Endothelial cell of umbilical vein (primary cell): ENCODE results near the gene PARP16. TPM values are rescaled to one million over a fixed set of nuclear protein-coding genes. Genes with fewer than 3 reads are reported as not detected.
A peak's percentile ranks its signal among the peaks of the same experiment; 100 is the strongest.

Experiments used
- BruUV-seq: library from RNA; stranded (reverse); fragments of 400-500 nt; replicated peaks from 2 replicates; lab custom pipeline; 2021; lab: Mats Ljungman, UMichigan
- CTCF ChIA-PET: fragments of 300-600, 350-600 bp; sonication (Branson Sonifier 250); formaldehyde crosslinking; loops from one replicate; lab custom pipeline; 2021; ENCODE audit warnings: antibody characterized with exemption, inconsistent platforms; lab: Charles Lee
- POLR2A ChIA-PET: fragments of 300-600, 350-600 bp; sonication (Branson Sonifier 250); formaldehyde crosslinking; loops from one replicate; lab custom pipeline; 2021; ENCODE audit warnings: antibody characterized with exemption, inconsistent platforms; lab: Charles Lee
- DNase-seq: peaks from one replicate; pipeline ENCODE4 v3.0.0-alpha.2; 2011; ENCODE audit warnings: low read depth, low spot score
- FAIRE-seq: peaks from 2 replicates; lab custom pipeline; 2011; peaks lifted over from hg19 to GRCh38; lab: Jason Lieb, UNC
- H2AFZ ChIP-seq: 2 replicates; pipeline ENCODE4 v1.6.0; 2012; ENCODE audit warnings: low read depth, low read length, control low read depth, inconsistent platforms
- H3K27ac ChIP-seq: 2 replicates; pipeline ENCODE4 v1.5.1; 2011; ENCODE audit warnings: low read depth, mild to moderate bottlenecking, control low read depth, low read length, moderate library complexity; ENCODE audit not compliant: insufficient read depth
- H3K27me3 ChIP-seq, 2 experiments: 2 replicates each; pipeline versions ENCODE4 v1.6.0 to v1.6.1; 2011; ENCODE audit warnings: low read length in 2 of 2, mixed read lengths in 1 of 2; ENCODE audit not compliant: control insufficient read depth in 2 of 2, insufficient read depth in 2 of 2
- H3K36me3 ChIP-seq, 2 experiments: 2 replicates in 1 of 2; 3 replicates in 1 of 2; pipeline ENCODE4 v1.5.1; 2011; ENCODE audit warnings: low read length in 2 of 2, mild to moderate bottlenecking in 1 of 2, moderate library complexity in 1 of 2; ENCODE audit not compliant: control insufficient read depth in 2 of 2, insufficient read depth in 2 of 2; ENCODE audit errors: extremely low read depth in 1 of 2
- H3K4me1 ChIP-seq: 3 replicates; pipeline ENCODE4 v1.5.1; 2011; ENCODE audit warnings: mild to moderate bottlenecking, low read length; ENCODE audit not compliant: control insufficient read depth, insufficient read depth; ENCODE audit errors: extremely low read depth
- H3K4me2 ChIP-seq: 2 replicates; pipeline ENCODE4 v1.6.1; 2011; ENCODE audit warnings: low read length, control low read depth, mixed read lengths; ENCODE audit not compliant: insufficient read depth
- H3K4me3 ChIP-seq, 3 experiments: fragments of 200-600 bp in 1 of 3; sonication (generic), shearing (Covaris generic) in 1 of 3; replicated peaks in 1 of 3; 2 replicates each; pipeline ENCODE4 v1.5.1; 2011 to 2016; ENCODE audit warnings: control low read depth in 3 of 3, low read length in 3 of 3, mild to moderate bottlenecking in 2 of 3, inconsistent platforms in 1 of 3, low read depth in 1 of 3, moderate library complexity in 1 of 3; ENCODE audit not compliant: insufficient read depth in 1 of 3
- H3K79me2 ChIP-seq: 2 replicates; pipeline ENCODE4 v1.6.0; 2012; ENCODE audit warnings: low read length, inconsistent platforms; ENCODE audit not compliant: control insufficient read depth, insufficient read depth
- H3K9ac ChIP-seq: replicated peaks from 2 replicates; pipeline ENCODE3; 2011; ENCODE audit warnings: low read length, control low read depth; ENCODE audit not compliant: insufficient read depth; ENCODE audit errors: extremely low read depth
- H3K9me1 ChIP-seq: replicated peaks from 3 replicates; pipeline ENCODE4 v1.6.0; 2011; ENCODE audit warnings: mild to moderate bottlenecking, low read length; ENCODE audit not compliant: control insufficient read depth, insufficient read depth; ENCODE audit errors: extremely low read depth
- H3K9me3 ChIP-seq: replicated peaks from 2 replicates; pipeline ENCODE4 v1.5.1; 2012; ENCODE audit warnings: low read length, inconsistent platforms; ENCODE audit not compliant: control insufficient read depth, insufficient read depth
- H4K20me1 ChIP-seq: replicated peaks from 2 replicates; pipeline ENCODE3; 2011; ENCODE audit warnings: mild to moderate bottlenecking, low read length; ENCODE audit not compliant: control insufficient read depth, insufficient read depth; ENCODE audit errors: extremely low read depth
- EZH2 ChIP-seq: IDR thresholded peaks from 2 replicates; pipeline ENCODE4 v1.6.1; 2012; ENCODE audit warnings: borderline replicate concordance, low read depth, mild to moderate bottlenecking, moderate library complexity, low read length, inconsistent platforms; ENCODE audit not compliant: severe bottlenecking
- FOS ChIP-seq: IDR thresholded peaks from 2 replicates; pipeline ENCODE4 v1.6.1; 2011; ENCODE audit warnings: mild to moderate bottlenecking, low read length, moderate library complexity, borderline replicate concordance; ENCODE audit not compliant: insufficient read depth
- GATA2 ChIP-seq: IDR thresholded peaks from 2 replicates; pipeline ENCODE4 v1.7.0; 2011; ENCODE audit warnings: low read depth, mild to moderate bottlenecking, moderate library complexity, mixed read lengths, low read length; ENCODE audit not compliant: insufficient read length, insufficient read depth
- MAX ChIP-seq: IDR thresholded peaks from 2 replicates; pipeline ENCODE4 v1.6.1; 2011; ENCODE audit not compliant: insufficient read depth, insufficient read length
- MYC ChIP-seq: IDR thresholded peaks from one replicate; pipeline ENCODE4 v1.6.1; 2011; ENCODE audit warnings: mild to moderate bottlenecking, low read depth, low read length
- POLR2A ChIP-seq: IDR thresholded peaks from 2 replicates; pipeline ENCODE4 v1.6.1; 2012; ENCODE audit warnings: low read depth, mild to moderate bottlenecking, control low read depth, low read length
- POLR2AphosphoS5 ChIP-seq: IDR thresholded peaks from 2 replicates; pipeline ENCODE4 v1.6.1; 2012; ENCODE audit warnings: low read depth, mild to moderate bottlenecking, control low read depth, low read length, moderate library complexity; ENCODE audit not compliant: insufficient read depth
- dilution Hi-C: fragments of 300-500 bp; cut with MboI; formaldehyde crosslinking; loops from one replicate; pipeline ENCODE4 v1.15.0; 2019; ENCODE audit warnings: low sequenced_read_pairs; ENCODE audit not compliant: extremely low pct_ligation_motif_present
- intact Hi-C: fragments of 100-400 bp; cut with micrococcal nuclease; formaldehyde crosslinking; loops from one replicate; pipeline ENCODE4 v1.10.0; 2022
- polyA plus RNA-seq, 4 experiments: library from polyadenylated mRNA; depleted of rRNA in 3 of 4; stranded (reverse) in 3 of 4; unstranded in 1 of 4; fragments of >200 nt; gene quantifications; 2 replicates each; pipeline versions ENCODE4 v1.2.1 to v1.2.3, GENCODE V29; 2011 to 2012; ENCODE audit warnings: missing spikeins in 1 of 4
- total RNA-seq: library from RNA; stranded (reverse); gene quantifications from 2 replicates; pipeline ENCODE4 v1.2.3, GENCODE V29; 2021
- TF ChIP-seq, protein P1 (sequence below), 2 donors: IDR thresholded peaks; 1 replicate in 1 of 2; 2 replicates in 1 of 2; pipeline ENCODE4 v1.5.1; 2011; ENCODE audit warnings: low read length in 2 of 2, mild to moderate bottlenecking in 2 of 2, moderate library complexity in 2 of 2, control low read depth in 1 of 2, inconsistent platforms in 1 of 2, low read depth in 1 of 2; ENCODE audit not compliant: insufficient read depth in 1 of 2; ENCODE audit errors: extremely low read depth in 1 of 2

The PARP16 gene
- total and polyA plus RNA-seq, 2 donors (not counting 3 experiments of a cell fraction or from before 2014, with no cell fraction given) = 3.9 to 6.3 TPM

- Histone ChIP-seq H3K36me3 (no peaks in the 10 kb centered on the region), H4K20me1 (no peaks in the 10 kb centered on the region), H2AFZ (no peak overlapping the region), H3K9me1 (no peaks in the 10 kb centered on the region), H3K9ac (no peak overlapping the region), H3K4me1 (peaks cover 3% of the 10 kb centered on the region), H3K4me2 (no peak overlapping the region), H3K27me3 (peaks cover 0 to 2% of the 10 kb centered on the region in 2 experiments), H3K9me3 (no peaks in the 10 kb centered on the region), H3K4me3 (no peak overlapping the region), H3K27ac (no peak overlapping the region), H3K79me2 (no peaks in the 10 kb centered on the region)
- intact Hi-C loops = no loop called here
- no TSS peak for BruUV-seq
- no peak for FAIRE-seq
- ChIA-PET POLR2A (interaction anchor here (1.2 kb wide), 1 partner anchor 22 kb away, joined by 6 read pairs; the partner anchor contains the start of gene RNU5B-1), CTCF (interaction anchor here (1.2 to 1.3 kb wide), 3 partner anchors 58 to 73 kb away, joined by 3 to 12 read pairs (median 5); no protein-coding TSS in a partner anchor)
- dilution Hi-C loops = no loop called here
- no peak for TF ChIP-seq POLR2A
- TF ChIP-seq MAX = no peak
- DNase-seq = no peak
These were observed 40.1 kb upstream of the PARP16 start for GRCh38 chr15:65326818-65327217.

DNA sequence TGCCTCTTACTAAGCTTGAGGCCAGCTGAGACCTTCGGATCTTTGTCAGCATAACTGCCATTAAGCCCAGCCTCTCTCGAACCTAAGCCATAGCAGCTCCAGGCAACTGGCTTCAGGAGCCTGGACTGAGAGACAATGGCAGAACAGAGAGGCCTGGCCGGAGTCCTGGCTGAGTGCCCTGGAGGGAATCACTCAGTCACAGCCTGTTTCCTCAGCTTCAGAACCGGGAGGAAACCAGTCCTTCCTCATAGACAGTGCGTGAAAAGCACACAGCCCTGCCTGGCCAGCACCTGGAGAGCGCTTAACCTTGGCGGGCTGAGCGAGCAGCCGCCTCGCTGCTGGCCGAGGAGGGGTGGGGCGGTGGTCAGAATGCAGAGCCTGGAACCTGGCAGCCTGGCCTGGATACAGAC is 39.4 kb upstream of the PARP16 start:
- BruUV-seq = no TSS peak
- peaks cover 3% of the 10 kb centered on the region for H3K4me1 ChIP-seq
- no peak overlapping the region for H3K9ac ChIP-seq
- DNase-seq (peak; percentile 92), FAIRE-seq (peak; percentile 88)
- no peaks in the 10 kb centered on the region for H3K79me2 ChIP-seq
- POLR2A ChIA-PET = interaction anchor here (0.9 kb wide), 1 partner anchor 22 kb away, joined by 8 read pairs; the partner anchor contains the start of gene RNU5B-1
- CTCF ChIA-PET = interaction anchor here (0.6 to 1.6 kb wide), 5 partner anchors 10 to 74 kb away, joined by 3 to 12 read pairs (median 5); no protein-coding TSS in a partner anchor
- H3K9me3 ChIP-seq = no peaks in the 10 kb centered on the region
- dilution Hi-C loops (no loop called here), intact Hi-C loops (no loop called here)
- no peaks in the 10 kb centered on the region for H3K9me1 ChIP-seq
- H2AFZ ChIP-seq = no peak overlapping the region
- TF ChIP-seq FOS = no peak
- TF ChIP-seq GATA2 = no peak
- TF ChIP-seq POLR2AphosphoS5 = no peak
- TF ChIP-seq MYC = no peak
- no peak for TF ChIP-seq EZH2
- TF ChIP-seq, protein P1, sequence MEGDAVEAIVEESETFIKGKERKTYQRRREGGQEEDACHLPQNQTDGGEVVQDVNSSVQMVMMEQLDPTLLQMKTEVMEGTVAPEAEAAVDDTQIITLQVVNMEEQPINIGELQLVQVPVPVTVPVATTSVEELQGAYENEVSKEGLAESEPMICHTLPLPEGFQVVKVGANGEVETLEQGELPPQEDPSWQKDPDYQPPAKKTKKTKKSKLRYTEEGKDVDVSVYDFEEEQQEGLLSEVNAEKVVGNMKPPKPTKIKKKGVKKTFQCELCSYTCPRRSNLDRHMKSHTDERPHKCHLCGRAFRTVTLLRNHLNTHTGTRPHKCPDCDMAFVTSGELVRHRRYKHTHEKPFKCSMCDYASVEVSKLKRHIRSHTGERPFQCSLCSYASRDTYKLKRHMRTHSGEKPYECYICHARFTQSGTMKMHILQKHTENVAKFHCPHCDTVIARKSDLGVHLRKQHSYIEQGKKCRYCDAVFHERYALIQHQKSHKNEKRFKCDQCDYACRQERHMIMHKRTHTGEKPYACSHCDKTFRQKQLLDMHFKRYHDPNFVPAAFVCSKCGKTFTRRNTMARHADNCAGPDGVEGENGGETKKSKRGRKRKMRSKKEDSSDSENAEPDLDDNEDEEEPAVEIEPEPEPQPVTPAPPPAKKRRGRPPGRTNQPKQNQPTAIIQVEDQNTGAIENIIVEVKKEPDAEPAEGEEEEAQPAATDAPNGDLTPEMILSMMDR (IDR thresholded peaks at IDR 0.05; ENCODE audit: extremely low read depth in 1 of 2, insufficient read depth in 1 of 2, low read depth in 1 of 2, low read length in 2 of 2) = no peak
- no peaks in the 10 kb centered on the region for H3K36me3 ChIP-seq
- H3K27me3 ChIP-seq = peaks cover 0 to 7% of the 10 kb centered on the region in 2 experiments
- H3K4me2 ChIP-seq = no peak overlapping the region
- H4K20me1 ChIP-seq = no peaks in the 10 kb centered on the region
- H3K27ac ChIP-seq = no peak overlapping the region
- H3K4me3 ChIP-seq = no peak overlapping the region
